Measurements from ENCODE around the gene OGFOD2. TPM values are rescaled to one million over a fixed set of nuclear protein-coding genes. Genes with fewer than 3 reads are reported as not detected.

OGFOD2 gene
- total and polyA plus RNA-seq, 2 of the 13 experiments (the other 11 are each of a cell fraction or from before 2014, with no cell fraction given), result 13.2 to 14.6 TPM

GRCh38 chr12:122964439-122965257, 10.4 kb upstream of the OGFOD2 start (continued):
- TF ChIP-seq HIC2 (CRISPR knock-in tag; IDR thresholded peaks at IDR 0.05; ENCODE audit: low read depth) (0 out of 2 replicates have a peak, but pooled peaks have one; percentile 23), RAD21 (CRISPR knock-in tag; IDR thresholded peaks at IDR 0.05) (peak; percentile 22; the same call in 1 of the 2 replicates), HMGXB4 (CRISPR knock-in tag; IDR thresholded peaks at IDR 0.05; ENCODE audit: borderline replicate concordance in 1 of 2, low read depth in 1 of 2) (no peak), PHF21A (CRISPR knock-in tag; IDR thresholded peaks at IDR 0.05) (peak; percentile 44; the same call in 1 of the 2 replicates), FOXP4 (CRISPR knock-in tag; IDR thresholded peaks at IDR 0.05) (0 out of 2 replicates have a peak, but pooled peaks have one; percentile 10), ZNF281 (CRISPR knock-in tag; IDR thresholded peaks at IDR 0.05; ENCODE audit: borderline replicate concordance) (peak; percentile 58; the same call in 1 of the 2 replicates), RXRB (CRISPR knock-in tag; IDR thresholded peaks at IDR 0.05; ENCODE audit: borderline replicate concordance) (0 out of 2 replicates have a peak, but pooled peaks have one; percentile 28), SP4 (CRISPR knock-in tag; IDR thresholded peaks at IDR 0.05) (peak; percentile 41; the same call in 1 of the 2 replicates), SAP130 (CRISPR knock-in tag; IDR thresholded peaks at IDR 0.05; ENCODE audit: low read depth) (peak; percentile 63; the same call in 1 of the 2 replicates), ZNF263 (CRISPR knock-in tag; IDR thresholded peaks at IDR 0.05) (peak; percentile 47), ZNF766 (CRISPR knock-in tag; IDR thresholded peaks at IDR 0.05; ENCODE audit: borderline replicate concordance) (no peak), PRMT3 (CRISPR knock-in tag; IDR thresholded peaks at IDR 0.05; ENCODE audit: borderline replicate concordance, low read depth) (no peak), KDM1A (CRISPR knock-in tag; IDR thresholded peaks at IDR 0.05) (no peak), PAXIP1 (CRISPR knock-in tag; conservative IDR thresholded peaks at IDR 0.05) (peak; percentile 44)

Data from HepG2 (cell line).